ENCODE results near the gene CLK4. TPM values are rescaled to one million over a fixed set of nuclear protein-coding genes. Genes with fewer than 3 reads are reported as not detected.
"Not testable (repeated sequence)": the region's sequence is repeated elsewhere in the genome, so short reads cannot be mapped to it uniquely, and the experiment has no call there.

CLK4 gene
- total RNA-seq, 1 experiment from 2014 or later, result 19.3 TPM

GRCh38 chr5:178589180-178590140 is 37.4 kb downstream of the CLK4 start:
- DNase-seq (ENCODE audit: low read depth in 1 of 2, low spot score in 2 of 2), result no peak
- Histone ChIP-seq H3K27me3 (replicated peaks) (peaks cover 36% of the 10 kb centered on the region), H3K4me3 (no peak overlapping the region), H3K27ac (no peak overlapping the region), H3K36me3 (no peaks in the 10 kb centered on the region), H3K9me3 (replicated peaks) (peaks cover 31% of the 10 kb centered on the region), H3K4me1 (replicated peaks) (peaks cover 4% of the 10 kb centered on the region)

GRCh38 chr5:178588769-178589168 is 38.1 kb downstream of the CLK4 start:
- Histone ChIP-seq H3K27me3 (replicated peaks) (peaks cover 36% of the 10 kb centered on the region), H3K4me1 (replicated peaks) (peaks cover 4% of the 10 kb centered on the region), H3K27ac (no peak overlapping the region), H3K9me3 (replicated peaks) (peaks cover 29% of the 10 kb centered on the region), H3K4me3 (no peak overlapping the region), H3K36me3 (no peaks in the 10 kb centered on the region)
- DNase-seq (ENCODE audit: low read depth in 1 of 2, low spot score in 2 of 2), result no peak

GRCh38 chr5:178587763-178588611 is 38.9 kb downstream of the CLK4 start:
- H3K27ac ChIP-seq, result no peak overlapping the region
- H3K4me1 ChIP-seq (replicated peaks), result peaks cover 4% of the 10 kb centered on the region
- H3K36me3 ChIP-seq, result no peaks in the 10 kb centered on the region
- H3K4me3 ChIP-seq, result no peak overlapping the region
- peaks cover 36% of the 10 kb centered on the region for H3K27me3 ChIP-seq (replicated peaks)
- DNase-seq (ENCODE audit: low read depth in 1 of 2, low spot score in 2 of 2), result no peak
- peaks cover 32% of the 10 kb centered on the region for H3K9me3 ChIP-seq (replicated peaks)

GRCh38 chr5:178586396-178586795 is 40.5 kb downstream of the CLK4 start:
- peaks cover 4% of the 10 kb centered on the region for H3K4me1 ChIP-seq (replicated peaks)
- DNase-seq (ENCODE audit: low read depth in 1 of 2, low spot score in 2 of 2), result no peak
- no peak overlapping the region for H3K4me3 ChIP-seq
- no peak overlapping the region for H3K27ac ChIP-seq
- H3K36me3 ChIP-seq, result no peaks in the 10 kb centered on the region
- peaks cover 39% of the 10 kb centered on the region for H3K9me3 ChIP-seq (replicated peaks)
- H3K27me3 ChIP-seq (replicated peaks), result peaks cover 36% of the 10 kb centered on the region

- H3K27ac ChIP-seq; H3K4me1 ChIP-seq (replicated peaks); H3K4me3 ChIP-seq; H3K36me3 ChIP-seq: not testable (repeated sequence)
- peak; percentile 49 to 83 for DNase-seq (ENCODE audit: low read depth in 1 of 2, low spot score in 2 of 2)
- Histone ChIP-seq H3K27me3 (replicated peaks) (peaks cover 29% of the 10 kb centered on the region), H3K9me3 (replicated peaks) (peaks cover 31% of the 10 kb centered on the region)
Measured at GRCh38 chr5:178585421-178585820, 41.4 kb downstream of the CLK4 start.

- Histone ChIP-seq H3K4me3 (no peak overlapping the region), H3K36me3 (no peaks in the 10 kb centered on the region), H3K27ac (no peak overlapping the region), H3K27me3 (replicated peaks) (peaks cover 13% of the 10 kb centered on the region), H3K9me3 (replicated peaks) (peaks cover 32% of the 10 kb centered on the region), H3K4me1 (replicated peaks) (no peaks in the 10 kb centered on the region)
- no peak for DNase-seq (ENCODE audit: low read depth in 1 of 2, low spot score in 2 of 2)
Measured at GRCh38 chr5:178583279-178583678, 43.6 kb downstream of the CLK4 start.

- Histone ChIP-seq H3K4me3 (no peak overlapping the region), H3K27ac (no peak overlapping the region), H3K27me3 (replicated peaks) (peaks cover 7% of the 10 kb centered on the region), H3K4me1 (replicated peaks) (no peaks in the 10 kb centered on the region), H3K36me3 (no peaks in the 10 kb centered on the region), H3K9me3 (replicated peaks) (peaks cover 42% of the 10 kb centered on the region)
- DNase-seq (ENCODE audit: low read depth in 1 of 2, low spot score in 2 of 2), result no peak
Measured at GRCh38 chr5:178582291-178582690, 44.6 kb downstream of the CLK4 start.

GRCh38 chr5:178581621-178582020 is 45.2 kb downstream of the CLK4 start:
- no peak overlapping the region for H3K27ac ChIP-seq
- H3K4me1 ChIP-seq (replicated peaks), result no peaks in the 10 kb centered on the region
- H3K27me3 ChIP-seq (replicated peaks), result peaks cover under 1% of the 10 kb centered on the region; the same call in 1 of the 2 replicates
- no peak overlapping the region for H3K4me3 ChIP-seq
- no peak for DNase-seq (ENCODE audit: low read depth in 1 of 2, low spot score in 2 of 2)
- H3K36me3 ChIP-seq, result no peaks in the 10 kb centered on the region
- peaks cover 49% of the 10 kb centered on the region for H3K9me3 ChIP-seq (replicated peaks)

- H3K9me3 ChIP-seq (replicated peaks), result peaks cover 57% of the 10 kb centered on the region
- no peak overlapping the region for H3K4me3 ChIP-seq
- H3K36me3 ChIP-seq, result no peaks in the 10 kb centered on the region
- H3K27ac ChIP-seq, result no peak overlapping the region
- DNase-seq (ENCODE audit: low read depth in 1 of 2, low spot score in 2 of 2), result peak in 1 of 2 experiments; percentile 26
- no peaks in the 10 kb centered on the region for H3K4me1 ChIP-seq (replicated peaks)
- H3K27me3 ChIP-seq (replicated peaks), result no peaks in the 10 kb centered on the region
Measured at GRCh38 chr5:178580271-178580955, 46.4 kb downstream of the CLK4 start.

GRCh38 chr5:178577944-178578343 is 48.9 kb downstream of the CLK4 start:
- DNase-seq (ENCODE audit: low read depth in 1 of 2, low spot score in 2 of 2), result peak in 1 of 2 experiments; percentile 21
- Histone ChIP-seq H3K4me3 (no peak overlapping the region), H3K27ac (no peak overlapping the region), H3K4me1 (replicated peaks) (no peaks in the 10 kb centered on the region), H3K36me3 (no peaks in the 10 kb centered on the region), H3K9me3 (replicated peaks) (peaks cover 52% of the 10 kb centered on the region), H3K27me3 (replicated peaks) (no peaks in the 10 kb centered on the region)

GRCh38 chr5:178577376-178577839 is 49.4 kb downstream of the CLK4 start:
- H3K4me1 ChIP-seq (replicated peaks), result no peaks in the 10 kb centered on the region
- H3K9me3 ChIP-seq (replicated peaks), result peaks cover 50% of the 10 kb centered on the region
- no peak overlapping the region for H3K4me3 ChIP-seq
- peak in 1 of 2 experiments; percentile 46 for DNase-seq (ENCODE audit: low read depth in 1 of 2, low spot score in 2 of 2)
- no peaks in the 10 kb centered on the region for H3K36me3 ChIP-seq
- H3K27ac ChIP-seq, result no peak overlapping the region
- no peaks in the 10 kb centered on the region for H3K27me3 ChIP-seq (replicated peaks)

- Histone ChIP-seq H3K27me3 (replicated peaks) (no peaks in the 10 kb centered on the region), H3K36me3 (no peaks in the 10 kb centered on the region), H3K9me3 (replicated peaks) (peaks cover 47% of the 10 kb centered on the region), H3K4me1 (replicated peaks) (no peaks in the 10 kb centered on the region), H3K27ac (no peak overlapping the region), H3K4me3 (no peak overlapping the region)
- DNase-seq (ENCODE audit: low read depth in 1 of 2, low spot score in 2 of 2), result peak in 1 of 2 experiments; percentile 40
Measured at GRCh38 chr5:178576591-178577351, 50.1 kb downstream of the CLK4 start.

- no peak overlapping the region for H3K4me3 ChIP-seq
- peaks cover 41% of the 10 kb centered on the region for H3K9me3 ChIP-seq (replicated peaks)
- no peaks in the 10 kb centered on the region for H3K4me1 ChIP-seq (replicated peaks)
- no peaks in the 10 kb centered on the region for H3K27me3 ChIP-seq (replicated peaks)
- H3K27ac ChIP-seq, result no peak overlapping the region
- no peak for DNase-seq (ENCODE audit: low read depth in 1 of 2, low spot score in 2 of 2)
- no peaks in the 10 kb centered on the region for H3K36me3 ChIP-seq
Measured at GRCh38 chr5:178573216-178573615, 53.6 kb downstream of the CLK4 start.
